Smooth muscle cell (in vitro differentiated cells): ENCODE measurements around the gene KRT35. TPM values are rescaled to one million over a fixed set of nuclear protein-coding genes. Genes with fewer than 3 reads are reported as not detected.

Experiments used
- DNase-seq: peaks from one replicate; lab custom pipeline; 2025; ENCODE audit not compliant: unreplicated experiment; lab: John Stamatoyannopoulos, UW
- H2AFZ ChIP-seq: fragments of 200-600 bp; sonication (generic); 2 replicates; pipeline ENCODE4 v1.6.0; 2016; ENCODE audit warnings: antibody characterized with exemption, low read depth, mild to moderate bottlenecking
- H3F3A ChIP-seq: fragments of 200-600 bp; sonication (generic); 2 replicates; pipeline ENCODE4 v1.6.0; 2017; ENCODE audit warnings: antibody characterized with exemption, low read depth
- H3K27ac ChIP-seq: fragments of 200-600 bp; sonication (generic); 2 replicates; pipeline ENCODE4 v1.5.1; 2016; ENCODE audit warnings: low read depth, mild to moderate bottlenecking
- H3K27me3 ChIP-seq: fragments of 200-600 bp; sonication (generic); 2 replicates; pipeline ENCODE4 v1.6.1; 2016; ENCODE audit warnings: low read depth, mild to moderate bottlenecking
- H3K36me3 ChIP-seq: fragments of 200-600 bp; sonication (generic); 2 replicates; pipeline ENCODE4 v1.5.1; 2016; ENCODE audit warnings: low read depth
- H3K4me1 ChIP-seq: fragments of 200-600 bp; sonication (generic); 2 replicates; pipeline ENCODE4 v1.5.1; 2016; ENCODE audit warnings: low read depth
- H3K4me2 ChIP-seq: fragments of 200-600 bp; sonication (generic); 2 replicates; pipeline ENCODE4 v1.6.0; 2016; ENCODE audit warnings: mild to moderate bottlenecking
- H3K4me3 ChIP-seq: fragments of 200-600 bp; sonication (generic); 2 replicates; pipeline ENCODE4 v1.5.1; 2016; ENCODE audit warnings: mild to moderate bottlenecking
- H3K79me2 ChIP-seq: fragments of 200-600 bp; sonication (generic); 2 replicates; pipeline ENCODE4 v1.6.0; 2016; ENCODE audit warnings: low read depth, mild to moderate bottlenecking
- H3K9ac ChIP-seq: fragments of 200-600 bp; sonication (generic); 2 replicates; pipeline ENCODE4 v1.6.0; 2016; ENCODE audit warnings: low read depth
- H3K9me3 ChIP-seq: fragments of 200-600 bp; sonication (generic); replicated peaks from 2 replicates; pipeline ENCODE4 v1.5.1; 2016; ENCODE audit warnings: low read depth
- H4K20me1 ChIP-seq: fragments of 200-600 bp; sonication (generic); 2 replicates; pipeline ENCODE4 v1.6.0; 2016; ENCODE audit warnings: low read depth
- WGBS: methylation state at CpG from one replicate; pipeline ENCODE4 v1.1.7; 2016; ENCODE audit warnings: low lambda C conversion rate; 5-methylcytosine and 5-hydroxymethylcytosine counted together
- polyA plus RNA-seq: library from polyadenylated mRNA; unstranded; fragments of >200 nt; fragmentation: Nextera tagmentation; extraction: Ambion mirVana; gene quantifications from 2 replicates; pipeline ENCODE4 v1.2.1, GENCODE V29; 2016
- total RNA-seq: library from RNA; depleted of rRNA; stranded (reverse); fragments of >200 nt; gene quantifications from 2 replicates; pipeline ENCODE4 v1.2.3, GENCODE V29; 2014
- TF ChIP-seq, protein P1 (sequence below): fragments of 200-600 bp; sonication (generic); IDR thresholded peaks from 2 replicates; pipeline ENCODE4 v1.5.1; 2017; ENCODE audit warnings: borderline replicate concordance, mild to moderate bottlenecking, antibody characterized with exemption; ENCODE audit not compliant: insufficient read depth, poor library complexity, severe bottlenecking

Gene KRT35
- total RNA-seq = not detected in 2 replicates
- polyA plus RNA-seq = not detected in 2 replicates

DNA sequence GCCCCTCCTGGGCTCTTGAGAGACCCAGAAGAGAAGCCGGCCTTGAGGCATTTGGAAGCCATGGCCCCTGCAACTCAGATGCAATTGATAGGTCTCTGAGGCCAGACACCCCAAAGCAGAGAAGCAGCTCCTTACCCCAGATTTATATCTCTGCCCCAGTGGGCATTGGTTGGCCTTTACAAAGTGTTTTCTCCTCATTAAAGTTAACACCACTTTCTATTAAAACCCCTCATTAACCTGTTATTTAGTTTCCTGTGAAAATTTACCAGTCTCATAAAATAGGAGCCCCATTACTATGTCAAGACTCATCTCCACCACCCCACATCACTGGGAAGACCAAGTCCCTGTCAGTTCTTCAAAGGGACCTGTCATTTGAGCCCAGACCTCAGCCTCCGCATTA is at the start of gene KRT35:
TSS of gene KRT35 (minus strand) at position 116 of the 400 bp plus-strand sequence. CDS start at position 62, 54 bp downstream.
- 90% methylated on average over 2 of the region's 2 CpGs for WGBS

DNA sequence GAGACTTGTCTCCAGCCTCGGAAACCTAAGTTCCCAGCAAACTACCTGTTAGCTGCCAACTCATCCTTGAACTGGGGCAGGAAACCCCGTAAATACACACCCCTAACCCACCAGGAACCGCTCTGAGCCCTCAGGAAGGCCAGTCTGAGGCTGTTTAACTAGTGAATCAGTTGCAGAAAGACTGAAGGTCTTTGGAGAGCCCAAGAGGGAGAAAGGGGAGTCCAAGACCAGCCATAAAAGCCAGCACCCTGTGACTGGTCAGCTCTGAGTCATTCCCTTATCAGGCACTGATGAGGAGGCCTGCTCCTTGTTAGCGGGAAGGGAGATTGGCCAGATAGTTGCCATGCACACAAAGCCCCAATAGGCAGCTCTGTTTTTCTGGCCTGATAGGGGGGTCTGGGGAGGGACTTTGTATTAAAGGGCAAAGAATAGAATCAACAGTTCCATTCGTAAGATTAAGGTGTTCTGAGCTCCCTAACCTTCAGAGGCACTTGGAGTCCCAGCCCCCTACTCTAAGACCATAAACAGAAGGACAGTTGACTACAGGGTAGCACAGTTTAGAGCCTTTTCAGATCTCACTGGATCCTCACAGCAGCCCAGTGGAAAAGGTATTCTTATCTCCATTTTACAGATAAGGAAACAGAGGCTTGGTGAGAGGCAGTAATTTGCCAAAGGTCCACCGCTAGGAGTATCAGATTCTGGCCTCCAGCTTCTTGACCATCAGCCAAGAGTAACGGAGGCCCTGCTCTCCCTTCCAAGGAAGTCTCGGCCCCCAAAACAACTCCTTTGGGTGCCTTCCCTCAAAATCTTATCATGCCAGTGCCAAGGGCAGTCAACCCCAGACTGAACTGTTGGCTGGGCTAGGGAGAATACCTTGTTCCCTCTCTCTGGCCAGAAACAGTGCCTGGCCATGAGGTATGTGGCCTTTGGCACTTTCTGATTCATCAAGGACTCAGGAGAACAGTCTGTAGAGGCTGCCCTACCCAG is 49.4 kb upstream of the KRT35 start:
- Histone ChIP-seq H3K27me3 (no peaks in the 10 kb centered on the region), H2AFZ (no peak overlapping the region), H4K20me1 (peaks cover 22% of the 10 kb centered on the region), H3F3A (peaks cover 7% of the 10 kb centered on the region), H3K4me1 (peaks cover 34% of the 10 kb centered on the region), H3K9me3 (no peaks in the 10 kb centered on the region), H3K36me3 (no peaks in the 10 kb centered on the region), H3K4me2 (peak overlapping the region; percentile 68), H3K4me3 (no peak overlapping the region), H3K79me2 (peaks cover 9% of the 10 kb centered on the region), H3K27ac (peak overlapping the region; percentile 92), H3K9ac (peak overlapping the region; percentile 79)
- 20% methylated on average over 8 of the region's 8 CpGs for WGBS
- DNase-seq = no peak
- TF ChIP-seq, protein P1, sequence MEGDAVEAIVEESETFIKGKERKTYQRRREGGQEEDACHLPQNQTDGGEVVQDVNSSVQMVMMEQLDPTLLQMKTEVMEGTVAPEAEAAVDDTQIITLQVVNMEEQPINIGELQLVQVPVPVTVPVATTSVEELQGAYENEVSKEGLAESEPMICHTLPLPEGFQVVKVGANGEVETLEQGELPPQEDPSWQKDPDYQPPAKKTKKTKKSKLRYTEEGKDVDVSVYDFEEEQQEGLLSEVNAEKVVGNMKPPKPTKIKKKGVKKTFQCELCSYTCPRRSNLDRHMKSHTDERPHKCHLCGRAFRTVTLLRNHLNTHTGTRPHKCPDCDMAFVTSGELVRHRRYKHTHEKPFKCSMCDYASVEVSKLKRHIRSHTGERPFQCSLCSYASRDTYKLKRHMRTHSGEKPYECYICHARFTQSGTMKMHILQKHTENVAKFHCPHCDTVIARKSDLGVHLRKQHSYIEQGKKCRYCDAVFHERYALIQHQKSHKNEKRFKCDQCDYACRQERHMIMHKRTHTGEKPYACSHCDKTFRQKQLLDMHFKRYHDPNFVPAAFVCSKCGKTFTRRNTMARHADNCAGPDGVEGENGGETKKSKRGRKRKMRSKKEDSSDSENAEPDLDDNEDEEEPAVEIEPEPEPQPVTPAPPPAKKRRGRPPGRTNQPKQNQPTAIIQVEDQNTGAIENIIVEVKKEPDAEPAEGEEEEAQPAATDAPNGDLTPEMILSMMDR = no peak

More for the DNA sequence above, at the start of gene KRT35:
- Histone ChIP-seq H3K27ac (no peak within 1 kb of the TSS), H3K9ac (no peak within 1 kb of the TSS), H3K36me3 (no peaks in the 10 kb centered on the region), H3K4me2 (no peak within 1 kb of the TSS), H4K20me1 (no peaks in the 10 kb centered on the region), H3K4me3 (no peak within 1 kb of the TSS), H3K27me3 (no peaks in the 10 kb centered on the region), H2AFZ (no peak within 1 kb of the TSS), H3K79me2 (no peaks in the 10 kb centered on the region), H3K4me1 (no peaks in the 10 kb centered on the region), H3K9me3 (no peaks in the 10 kb centered on the region), H3F3A (no peaks in the 10 kb centered on the region)
- TF ChIP-seq, protein P1 = no peak
- DNase-seq = no peak

DNA sequence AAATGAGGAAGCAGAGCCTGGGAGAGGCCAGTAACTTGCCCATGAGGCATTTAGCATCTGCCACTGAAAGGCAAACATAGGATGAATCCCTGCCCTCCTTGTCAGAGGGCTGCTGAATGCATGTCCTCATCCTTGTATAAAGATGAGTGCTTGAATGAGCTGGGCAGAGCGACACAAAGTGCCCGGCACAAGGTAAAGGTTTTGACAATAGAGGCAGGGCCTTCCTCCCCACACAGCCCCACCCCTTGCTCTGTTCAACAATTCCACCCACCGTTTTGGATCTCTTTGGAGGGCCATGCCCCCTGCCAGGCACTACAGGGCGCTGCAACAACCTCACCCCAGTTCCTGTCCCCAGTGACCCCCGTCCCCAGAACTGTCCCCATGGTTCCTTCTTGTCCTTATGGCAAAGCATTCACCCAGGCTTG is 48.6 kb upstream of the KRT35 start:
- H3K4me3 ChIP-seq = no peak overlapping the region
- TF ChIP-seq, protein P1 = no peak
- peaks cover 9% of the 10 kb centered on the region for H3K79me2 ChIP-seq
- no peak for DNase-seq
- H4K20me1 ChIP-seq = peaks cover 31% of the 10 kb centered on the region
- peak overlapping the region; percentile 68 for H3K4me2 ChIP-seq
- peak overlapping the region; percentile 92 for H3K27ac ChIP-seq
- H2AFZ ChIP-seq = no peak overlapping the region
- H3K27me3 ChIP-seq = no peaks in the 10 kb centered on the region
- no peaks in the 10 kb centered on the region for H3K9me3 ChIP-seq
- peaks cover 34% of the 10 kb centered on the region for H3K4me1 ChIP-seq
- WGBS = 51% methylated on average over 5 of the region's 5 CpGs
- H3K36me3 ChIP-seq = no peaks in the 10 kb centered on the region
- H3F3A ChIP-seq = peaks cover 7% of the 10 kb centered on the region
- H3K9ac ChIP-seq = peak overlapping the region; percentile 13
